ENCODE data around the gene FBXO36. TPM values are rescaled to one million over a fixed set of nuclear protein-coding genes. Genes with fewer than 3 reads are reported as not detected.

FBXO36 gene
- total and polyA plus RNA-seq, 2 of the 13 experiments (the other 11 are each of a cell fraction or from before 2014, with no cell fraction given) = 2.8 TPM

DNA sequence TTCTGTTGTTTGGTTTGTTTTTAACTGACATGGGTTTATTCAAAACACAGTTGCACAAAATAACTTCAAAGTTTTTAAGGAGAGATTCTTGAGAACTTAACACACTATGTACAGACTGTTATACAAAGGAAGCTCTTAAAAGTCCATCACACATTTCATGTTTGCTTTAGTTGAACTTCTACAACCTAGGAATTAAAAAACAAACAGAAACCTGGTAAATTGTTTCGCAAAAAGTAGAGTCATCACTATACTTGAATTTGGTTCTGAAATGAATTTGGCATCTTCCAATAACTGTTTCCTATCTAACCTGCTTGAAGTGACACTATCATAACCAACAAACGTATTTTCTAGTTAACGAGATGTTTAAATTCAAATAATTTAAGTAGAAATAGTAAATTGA, 22.3 kb upstream of the FBXO36 start (continued):
- TF ChIP-seq IKZF4 (CRISPR knock-in tag; IDR thresholded peaks at IDR 0.05; ENCODE audit: borderline replicate concordance, low read depth, not compliant biosample characterization) = no peak
- TF ChIP-seq ZBTB38 (CRISPR knock-in tag; IDR thresholded peaks at IDR 0.05) = no peak
- TF ChIP-seq, protein P1, sequence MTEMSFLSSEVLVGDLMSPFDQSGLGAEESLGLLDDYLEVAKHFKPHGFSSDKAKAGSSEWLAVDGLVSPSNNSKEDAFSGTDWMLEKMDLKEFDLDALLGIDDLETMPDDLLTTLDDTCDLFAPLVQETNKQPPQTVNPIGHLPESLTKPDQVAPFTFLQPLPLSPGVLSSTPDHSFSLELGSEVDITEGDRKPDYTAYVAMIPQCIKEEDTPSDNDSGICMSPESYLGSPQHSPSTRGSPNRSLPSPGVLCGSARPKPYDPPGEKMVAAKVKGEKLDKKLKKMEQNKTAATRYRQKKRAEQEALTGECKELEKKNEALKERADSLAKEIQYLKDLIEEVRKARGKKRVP (CRISPR knock-in tag; IDR thresholded peaks at IDR 0.05) = no peak
- no peak for TF ChIP-seq LCORL (IDR thresholded peaks at IDR 0.05)
- 0 out of 2 replicates have a peak, but pooled peaks have one; percentile 25 for TF ChIP-seq LCORL (CRISPR knock-in tag; IDR thresholded peaks at IDR 0.05)
- TF ChIP-seq CBX1 (IDR thresholded peaks at IDR 0.05; ENCODE audit: low read depth) = no peak
- TF ChIP-seq PPARG (CRISPR knock-in tag; conservative IDR thresholded peaks at IDR 0.05) = peak; percentile 30; the same call in 1 of the 2 replicates
- no peak for TF ChIP-seq XBP1 (CRISPR knock-in tag; IDR thresholded peaks at IDR 0.05)
- TF ChIP-seq ZNF205 (CRISPR knock-in tag; IDR thresholded peaks at IDR 0.05) = no peak
- TF ChIP-seq, protein P2, sequence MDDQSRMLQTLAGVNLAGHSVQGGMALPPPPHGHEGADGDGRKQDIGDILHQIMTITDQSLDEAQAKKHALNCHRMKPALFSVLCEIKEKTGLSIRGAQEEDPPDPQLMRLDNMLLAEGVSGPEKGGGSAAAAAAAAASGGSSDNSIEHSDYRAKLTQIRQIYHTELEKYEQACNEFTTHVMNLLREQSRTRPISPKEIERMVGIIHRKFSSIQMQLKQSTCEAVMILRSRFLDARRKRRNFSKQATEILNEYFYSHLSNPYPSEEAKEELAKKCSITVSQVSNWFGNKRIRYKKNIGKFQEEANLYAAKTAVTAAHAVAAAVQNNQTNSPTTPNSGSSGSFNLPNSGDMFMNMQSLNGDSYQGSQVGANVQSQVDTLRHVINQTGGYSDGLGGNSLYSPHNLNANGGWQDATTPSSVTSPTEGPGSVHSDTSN (CRISPR knock-in tag; IDR thresholded peaks at IDR 0.05; ENCODE audit: borderline replicate concordance) = no peak
- no peak for TF ChIP-seq ZSCAN12 (CRISPR knock-in tag; IDR thresholded peaks at IDR 0.05)
- TF ChIP-seq ZNF350 (CRISPR knock-in tag; IDR thresholded peaks at IDR 0.05; ENCODE audit: borderline replicate concordance, low read depth) = no peak
- TF ChIP-seq, protein P3, sequence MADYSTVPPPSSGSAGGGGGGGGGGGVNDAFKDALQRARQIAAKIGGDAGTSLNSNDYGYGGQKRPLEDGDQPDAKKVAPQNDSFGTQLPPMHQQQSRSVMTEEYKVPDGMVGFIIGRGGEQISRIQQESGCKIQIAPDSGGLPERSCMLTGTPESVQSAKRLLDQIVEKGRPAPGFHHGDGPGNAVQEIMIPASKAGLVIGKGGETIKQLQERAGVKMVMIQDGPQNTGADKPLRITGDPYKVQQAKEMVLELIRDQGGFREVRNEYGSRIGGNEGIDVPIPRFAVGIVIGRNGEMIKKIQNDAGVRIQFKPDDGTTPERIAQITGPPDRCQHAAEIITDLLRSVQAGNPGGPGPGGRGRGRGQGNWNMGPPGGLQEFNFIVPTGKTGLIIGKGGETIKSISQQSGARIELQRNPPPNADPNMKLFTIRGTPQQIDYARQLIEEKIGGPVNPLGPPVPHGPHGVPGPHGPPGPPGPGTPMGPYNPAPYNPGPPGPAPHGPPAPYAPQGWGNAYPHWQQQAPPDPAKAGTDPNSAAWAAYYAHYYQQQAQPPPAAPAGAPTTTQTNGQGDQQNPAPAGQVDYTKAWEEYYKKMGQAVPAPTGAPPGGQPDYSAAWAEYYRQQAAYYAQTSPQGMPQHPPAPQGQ (CRISPR knock-in tag; IDR thresholded peaks at IDR 0.05; ENCODE audit: borderline replicate concordance) = no peak
- TF ChIP-seq EED (CRISPR knock-in tag; IDR thresholded peaks at IDR 0.05) = no peak
- no peak for TF ChIP-seq ZKSCAN1 (IDR thresholded peaks at IDR 0.05; ENCODE audit: low read length)
- no peak for TF ChIP-seq FOXP1 (IDR thresholded peaks at IDR 0.05)
- peak; percentile 50; the same call in 1 of the 2 replicates for TF ChIP-seq FOXP1 (CRISPR knock-in tag; IDR thresholded peaks at IDR 0.05)
- TF ChIP-seq ZNF503 (CRISPR knock-in tag; IDR thresholded peaks at IDR 0.05) = 0 out of 2 replicates have a peak, but pooled peaks have one; percentile 34
- peak; percentile 53 for TF ChIP-seq ISL2 (CRISPR knock-in tag; IDR thresholded peaks at IDR 0.05)
- TF ChIP-seq, protein P4, sequence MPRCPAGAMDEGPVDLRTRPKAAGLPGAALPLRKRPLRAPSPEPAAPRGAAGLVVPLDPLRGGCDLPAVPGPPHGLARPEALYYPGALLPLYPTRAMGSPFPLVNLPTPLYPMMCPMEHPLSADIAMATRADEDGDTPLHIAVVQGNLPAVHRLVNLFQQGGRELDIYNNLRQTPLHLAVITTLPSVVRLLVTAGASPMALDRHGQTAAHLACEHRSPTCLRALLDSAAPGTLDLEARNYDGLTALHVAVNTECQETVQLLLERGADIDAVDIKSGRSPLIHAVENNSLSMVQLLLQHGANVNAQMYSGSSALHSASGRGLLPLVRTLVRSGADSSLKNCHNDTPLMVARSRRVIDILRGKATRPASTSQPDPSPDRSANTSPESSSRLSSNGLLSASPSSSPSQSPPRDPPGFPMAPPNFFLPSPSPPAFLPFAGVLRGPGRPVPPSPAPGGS (CRISPR knock-in tag; IDR thresholded peaks at IDR 0.05) = no peak
- TF ChIP-seq, protein P5, sequence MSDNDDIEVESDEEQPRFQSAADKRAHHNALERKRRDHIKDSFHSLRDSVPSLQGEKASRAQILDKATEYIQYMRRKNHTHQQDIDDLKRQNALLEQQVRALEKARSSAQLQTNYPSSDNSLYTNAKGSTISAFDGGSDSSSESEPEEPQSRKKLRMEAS (IDR thresholded peaks at IDR 0.05) = no peak

Measured in HepG2 (cell line).